Measurements from ENCODE around the gene SEC11A. TPM values are rescaled to one million over a fixed set of nuclear protein-coding genes. Genes with fewer than 3 reads are reported as not detected.
"Not testable (repeated sequence)": the region's sequence is repeated elsewhere in the genome, so short reads cannot be mapped to it uniquely, and the experiment has no call there.

The SEC11A gene
- total RNA-seq, 1 donor from 2014 or later, result 68.9 TPM

GRCh38 chr15:84737005-84737404 lies 21.1 kb upstream of the SEC11A start:
- DNase-seq, result no peak

- DNase-seq, result no peak
Observed at GRCh38 chr15:84736375-84736774, 20.4 kb upstream of the SEC11A start.

- not testable (repeated sequence) for DNase-seq
Observed at GRCh38 chr15:84735480-84736061, 19.6 kb upstream of the SEC11A start.

- DNase-seq, result no peak
Observed at GRCh38 chr15:84734794-84735479, 19.0 kb upstream of the SEC11A start.

GRCh38 chr15:84731774-84732173 lies 15.8 kb upstream of the SEC11A start:
- no peak for DNase-seq

GRCh38 chr15:84727429-84727828 lies 11.5 kb upstream of the SEC11A start:
- no peak for DNase-seq

- no peak for DNase-seq
Observed at GRCh38 chr15:84725001-84725491, 9.1 kb upstream of the SEC11A start.

GRCh38 chr15:84722628-84723027 lies 6.7 kb upstream of the SEC11A start:
- no peak for DNase-seq

GRCh38 chr15:84721371-84721770 lies 5.4 kb upstream of the SEC11A start:
- DNase-seq, result no peak

GRCh38 chr15:84715441-84716035 lies 401 bp downstream of the SEC11A start:
- DNase-seq, result peak; percentile 51

- DNase-seq, result no peak
Observed at GRCh38 chr15:84714821-84715220, 1.1 kb downstream of the SEC11A start.

- DNase-seq, result no peak
Observed at GRCh38 chr15:84714372-84714771, 1.6 kb downstream of the SEC11A start.

GRCh38 chr15:84703808-84704207 lies 12.1 kb downstream of the SEC11A start:
- no peak for DNase-seq

- DNase-seq, result peak; percentile 12
Observed at GRCh38 chr15:84702961-84703482, 12.9 kb downstream of the SEC11A start.

GRCh38 chr15:84699538-84700191 lies 16.3 kb downstream of the SEC11A start:
- no peak for DNase-seq

GRCh38 chr15:84697236-84697990 lies 18.5 kb downstream of the SEC11A start:
- no peak for DNase-seq

- DNase-seq, result no peak
Observed at GRCh38 chr15:84696757-84697156, 19.2 kb downstream of the SEC11A start.

- no peak for DNase-seq
Observed at GRCh38 chr15:84690342-84690741, 25.6 kb downstream of the SEC11A start.

- no peak for DNase-seq
Observed at GRCh38 chr15:84689858-84690257, 26.1 kb downstream of the SEC11A start.

GRCh38 chr15:84686446-84686845 lies 29.5 kb downstream of the SEC11A start:
- not testable (repeated sequence) for DNase-seq

GRCh38 chr15:84685304-84685703 lies 30.6 kb downstream of the SEC11A start:
- peak; percentile 33 for DNase-seq

- no peak for DNase-seq
Observed at GRCh38 chr15:84684092-84684491, 31.8 kb downstream of the SEC11A start.

Data from occipital lobe (tissue), 2 donors.